ENCODE results near the gene RPS21. TPM values are rescaled to one million over a fixed set of nuclear protein-coding genes. Genes with fewer than 3 reads are reported as not detected.

The RPS21 gene
- total and polyA plus RNA-seq, 4 donors = 278 to 1,588 (median 439) TPM

DNA sequence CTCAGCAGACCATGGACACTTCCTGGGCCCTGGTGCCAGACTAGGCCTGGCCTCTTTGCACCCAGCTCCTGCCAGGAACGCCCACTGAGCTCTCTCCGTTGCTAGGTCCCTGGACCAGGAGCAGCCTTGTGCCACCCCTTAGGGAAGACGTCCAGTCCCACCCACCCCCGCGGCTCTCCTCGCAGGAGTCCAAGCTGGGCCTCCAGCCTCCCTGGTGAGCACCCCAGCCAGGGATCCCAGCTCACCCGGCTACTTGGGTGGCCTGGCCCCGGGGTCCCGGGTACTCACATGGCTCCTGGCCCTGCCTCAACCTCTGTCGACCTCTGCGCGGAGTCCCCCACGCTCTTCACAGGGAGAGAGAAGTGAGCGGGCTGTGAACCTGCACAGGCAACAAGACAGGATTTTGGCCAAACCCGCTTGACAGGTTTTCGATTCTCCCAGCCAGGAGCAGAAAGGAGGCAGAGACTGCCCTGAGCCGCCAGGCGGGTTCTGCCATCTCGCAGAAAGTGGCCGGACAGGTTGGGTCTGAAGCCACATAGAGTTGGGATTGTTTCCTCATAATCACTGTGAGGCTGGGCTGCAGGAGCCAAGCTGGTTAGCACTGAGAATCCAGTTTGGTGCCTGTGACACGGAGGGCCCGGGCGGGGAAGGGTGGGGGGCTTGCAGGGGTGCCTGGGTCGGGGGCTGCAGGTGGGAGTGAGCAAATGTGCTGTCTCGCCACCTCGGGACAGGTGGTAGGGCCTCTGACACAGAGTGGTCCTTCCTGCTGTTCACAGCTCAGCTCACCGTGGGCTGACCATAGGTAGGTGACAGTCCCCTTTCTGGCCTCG is 40.5 kb downstream of the RPS21 start, which contains the start of gene RBBP8NL:
TSS of gene RBBP8NL (minus strand) at position 368 of the 830 bp plus-strand sequence. CDS start 7,892 bp downstream, outside the sequence.
- Histone ChIP-seq H3K9me3 (ENCODE audit: control insufficient read depth in 4 of 4, low read length in 3 of 4) (no peaks in the 10 kb centered on the region), H3K27ac (ENCODE audit: low read depth in 1 of 2, low read length in 2 of 2) (no peak within 1 kb of the TSS), H3K9ac (ENCODE audit: low read depth in 1 of 2, low read length in 2 of 2) (no peak within 1 kb of the TSS), H3K4me3 (ENCODE audit: low read depth in 1 of 3, low read length in 3 of 3) (no peak within 1 kb of the TSS), H3K27me3 (ENCODE audit: control insufficient read depth in 4 of 4, insufficient read depth in 4 of 4, low read length in 3 of 4) (no peaks in the 10 kb centered on the region), H3K36me3 (ENCODE audit: control insufficient read depth in 4 of 4, insufficient read depth in 3 of 4, low read depth in 1 of 4, low read length in 3 of 4) (no peaks in the 10 kb centered on the region), H3K4me1 (ENCODE audit: control insufficient read depth in 4 of 4, insufficient read depth in 4 of 4, low read length in 3 of 4) (no peaks in the 10 kb centered on the region)
- TF ChIP-seq SP1 (IDR thresholded peaks at IDR 0.05) = peak; percentile 32
- TF ChIP-seq EGR1 (IDR thresholded peaks at IDR 0.05; ENCODE audit: low read depth in 2 of 2) = no peak
- no peak for TF ChIP-seq JUND (IDR thresholded peaks at IDR 0.05)
- TF ChIP-seq, protein P1, sequence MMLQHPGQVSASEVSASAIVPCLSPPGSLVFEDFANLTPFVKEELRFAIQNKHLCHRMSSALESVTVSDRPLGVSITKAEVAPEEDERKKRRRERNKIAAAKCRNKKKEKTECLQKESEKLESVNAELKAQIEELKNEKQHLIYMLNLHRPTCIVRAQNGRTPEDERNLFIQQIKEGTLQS (IDR thresholded peaks at IDR 0.05) = no peak
- TF ChIP-seq FOXA2 (IDR thresholded peaks at IDR 0.05) = no peak
- TF ChIP-seq NR2F2 (IDR thresholded peaks at IDR 0.05) = no peak
- TF ChIP-seq TAF1 (conservative IDR thresholded peaks at IDR 0.05) = no peak
- no peak for DNase-seq (ENCODE audit: low spot score)
- WGBS = 66% methylated on average over 28 of the region's 28 CpGs

DNA sequence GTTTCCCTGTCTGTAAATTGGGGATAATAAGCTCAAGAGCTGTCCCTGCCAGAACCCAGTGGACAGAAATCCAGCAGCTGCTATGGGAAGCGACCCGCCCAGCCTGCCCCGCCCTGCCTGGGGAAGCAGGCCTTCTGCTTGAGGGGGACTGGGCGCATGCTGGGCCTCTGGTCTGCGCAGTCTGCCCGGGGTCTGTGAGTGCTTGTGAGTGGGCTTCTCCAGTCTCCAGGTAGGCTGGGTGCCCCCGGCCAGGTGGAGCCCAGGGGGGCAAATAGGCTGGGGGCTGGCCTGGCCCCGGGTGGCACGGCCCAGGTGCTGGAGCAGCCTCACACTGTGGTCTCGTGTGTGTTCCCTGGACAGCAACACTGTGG is 41.1 kb downstream of the RPS21 start:
- no peak overlapping the region for H3K27ac ChIP-seq (ENCODE audit: low read depth in 1 of 2, low read length in 2 of 2)
- H3K27me3 ChIP-seq (ENCODE audit: control insufficient read depth in 4 of 4, insufficient read depth in 4 of 4, low read length in 3 of 4) = no peaks in the 10 kb centered on the region
- no peak overlapping the region for H3K9ac ChIP-seq (ENCODE audit: low read depth in 1 of 2, low read length in 2 of 2)
- WGBS = 86% methylated on average over 10 of the region's 10 CpGs
- TF ChIP-seq FOXA2 (IDR thresholded peaks at IDR 0.05) = no peak
- TF ChIP-seq HNF4G (IDR thresholded peaks at IDR 0.05) = no peak
- TF ChIP-seq RXRA (IDR thresholded peaks at IDR 0.05) = no peak
- TF ChIP-seq TAF1 (conservative IDR thresholded peaks at IDR 0.05) = no peak
- TF ChIP-seq, protein P2, sequence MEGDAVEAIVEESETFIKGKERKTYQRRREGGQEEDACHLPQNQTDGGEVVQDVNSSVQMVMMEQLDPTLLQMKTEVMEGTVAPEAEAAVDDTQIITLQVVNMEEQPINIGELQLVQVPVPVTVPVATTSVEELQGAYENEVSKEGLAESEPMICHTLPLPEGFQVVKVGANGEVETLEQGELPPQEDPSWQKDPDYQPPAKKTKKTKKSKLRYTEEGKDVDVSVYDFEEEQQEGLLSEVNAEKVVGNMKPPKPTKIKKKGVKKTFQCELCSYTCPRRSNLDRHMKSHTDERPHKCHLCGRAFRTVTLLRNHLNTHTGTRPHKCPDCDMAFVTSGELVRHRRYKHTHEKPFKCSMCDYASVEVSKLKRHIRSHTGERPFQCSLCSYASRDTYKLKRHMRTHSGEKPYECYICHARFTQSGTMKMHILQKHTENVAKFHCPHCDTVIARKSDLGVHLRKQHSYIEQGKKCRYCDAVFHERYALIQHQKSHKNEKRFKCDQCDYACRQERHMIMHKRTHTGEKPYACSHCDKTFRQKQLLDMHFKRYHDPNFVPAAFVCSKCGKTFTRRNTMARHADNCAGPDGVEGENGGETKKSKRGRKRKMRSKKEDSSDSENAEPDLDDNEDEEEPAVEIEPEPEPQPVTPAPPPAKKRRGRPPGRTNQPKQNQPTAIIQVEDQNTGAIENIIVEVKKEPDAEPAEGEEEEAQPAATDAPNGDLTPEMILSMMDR (IDR thresholded peaks at IDR 0.05; ENCODE audit: low read depth, low read length, missing input control) = no peak
- TF ChIP-seq RAD21 (IDR thresholded peaks at IDR 0.05) = no peak
- TF ChIP-seq, protein P3, sequence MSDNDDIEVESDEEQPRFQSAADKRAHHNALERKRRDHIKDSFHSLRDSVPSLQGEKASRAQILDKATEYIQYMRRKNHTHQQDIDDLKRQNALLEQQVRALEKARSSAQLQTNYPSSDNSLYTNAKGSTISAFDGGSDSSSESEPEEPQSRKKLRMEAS (IDR thresholded peaks at IDR 0.05) = no peak
- TF ChIP-seq, protein P1 (IDR thresholded peaks at IDR 0.05) = no peak
- no peak for TF ChIP-seq YY1 (IDR thresholded peaks at IDR 0.05)
- TF ChIP-seq, protein P4, sequence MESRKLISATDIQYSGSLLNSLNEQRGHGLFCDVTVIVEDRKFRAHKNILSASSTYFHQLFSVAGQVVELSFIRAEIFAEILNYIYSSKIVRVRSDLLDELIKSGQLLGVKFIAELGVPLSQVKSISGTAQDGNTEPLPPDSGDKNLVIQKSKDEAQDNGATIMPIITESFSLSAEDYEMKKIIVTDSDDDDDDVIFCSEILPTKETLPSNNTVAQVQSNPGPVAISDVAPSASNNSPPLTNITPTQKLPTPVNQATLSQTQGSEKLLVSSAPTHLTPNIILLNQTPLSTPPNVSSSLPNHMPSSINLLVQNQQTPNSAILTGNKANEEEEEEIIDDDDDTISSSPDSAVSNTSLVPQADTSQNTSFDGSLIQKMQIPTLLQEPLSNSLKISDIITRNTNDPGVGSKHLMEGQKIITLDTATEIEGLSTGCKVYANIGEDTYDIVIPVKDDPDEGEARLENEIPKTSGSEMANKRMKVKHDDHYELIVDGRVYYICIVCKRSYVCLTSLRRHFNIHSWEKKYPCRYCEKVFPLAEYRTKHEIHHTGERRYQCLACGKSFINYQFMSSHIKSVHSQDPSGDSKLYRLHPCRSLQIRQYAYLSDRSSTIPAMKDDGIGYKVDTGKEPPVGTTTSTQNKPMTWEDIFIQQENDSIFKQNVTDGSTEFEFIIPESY (IDR thresholded peaks at IDR 0.05) = no peak
- TF ChIP-seq, protein P5, sequence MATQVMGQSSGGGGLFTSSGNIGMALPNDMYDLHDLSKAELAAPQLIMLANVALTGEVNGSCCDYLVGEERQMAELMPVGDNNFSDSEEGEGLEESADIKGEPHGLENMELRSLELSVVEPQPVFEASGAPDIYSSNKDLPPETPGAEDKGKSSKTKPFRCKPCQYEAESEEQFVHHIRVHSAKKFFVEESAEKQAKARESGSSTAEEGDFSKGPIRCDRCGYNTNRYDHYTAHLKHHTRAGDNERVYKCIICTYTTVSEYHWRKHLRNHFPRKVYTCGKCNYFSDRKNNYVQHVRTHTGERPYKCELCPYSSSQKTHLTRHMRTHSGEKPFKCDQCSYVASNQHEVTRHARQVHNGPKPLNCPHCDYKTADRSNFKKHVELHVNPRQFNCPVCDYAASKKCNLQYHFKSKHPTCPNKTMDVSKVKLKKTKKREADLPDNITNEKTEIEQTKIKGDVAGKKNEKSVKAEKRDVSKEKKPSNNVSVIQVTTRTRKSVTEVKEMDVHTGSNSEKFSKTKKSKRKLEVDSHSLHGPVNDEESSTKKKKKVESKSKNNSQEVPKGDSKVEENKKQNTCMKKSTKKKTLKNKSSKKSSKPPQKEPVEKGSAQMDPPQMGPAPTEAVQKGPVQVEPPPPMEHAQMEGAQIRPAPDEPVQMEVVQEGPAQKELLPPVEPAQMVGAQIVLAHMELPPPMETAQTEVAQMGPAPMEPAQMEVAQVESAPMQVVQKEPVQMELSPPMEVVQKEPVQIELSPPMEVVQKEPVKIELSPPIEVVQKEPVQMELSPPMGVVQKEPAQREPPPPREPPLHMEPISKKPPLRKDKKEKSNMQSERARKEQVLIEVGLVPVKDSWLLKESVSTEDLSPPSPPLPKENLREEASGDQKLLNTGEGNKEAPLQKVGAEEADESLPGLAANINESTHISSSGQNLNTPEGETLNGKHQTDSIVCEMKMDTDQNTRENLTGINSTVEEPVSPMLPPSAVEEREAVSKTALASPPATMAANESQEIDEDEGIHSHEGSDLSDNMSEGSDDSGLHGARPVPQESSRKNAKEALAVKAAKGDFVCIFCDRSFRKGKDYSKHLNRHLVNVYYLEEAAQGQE (IDR thresholded peaks at IDR 0.05) = no peak
- no peak for TF ChIP-seq JUND (IDR thresholded peaks at IDR 0.05)
- no peak for TF ChIP-seq SP1 (IDR thresholded peaks at IDR 0.05)
- TF ChIP-seq GABPA (IDR thresholded peaks at IDR 0.05 in 1 of 2, conservative IDR thresholded peaks at IDR 0.05 in 1 of 2) = no peak
- no peak for TF ChIP-seq FOXA1 (IDR thresholded peaks at IDR 0.05)
- no peak for TF ChIP-seq EGR1 (IDR thresholded peaks at IDR 0.05; ENCODE audit: low read depth in 2 of 2)
- TF ChIP-seq HNF4A (conservative IDR thresholded peaks at IDR 0.05) = no peak
- DNase-seq (ENCODE audit: low spot score) = no peak
- H3K36me3 ChIP-seq (ENCODE audit: control insufficient read depth in 4 of 4, insufficient read depth in 3 of 4, low read depth in 1 of 4, low read length in 3 of 4) = no peaks in the 10 kb centered on the region
- no peak overlapping the region for H3K4me3 ChIP-seq (ENCODE audit: low read depth in 1 of 3, low read length in 3 of 3)
- H3K9me3 ChIP-seq (ENCODE audit: control insufficient read depth in 4 of 4, low read length in 3 of 4) = no peaks in the 10 kb centered on the region
- H3K4me1 ChIP-seq (ENCODE audit: control insufficient read depth in 4 of 4, insufficient read depth in 4 of 4, low read length in 3 of 4) = no peaks in the 10 kb centered on the region

Measured in liver (tissue), 9 donors.